H1 (cell line): ENCODE data around the gene C15orf61. TPM values are rescaled to one million over a fixed set of nuclear protein-coding genes. Genes with fewer than 3 reads are reported as not detected.

Experiments used
- CTCF ChIA-PET: fragments of 300-600 bp; sonication (Branson Sonifier 250); formaldehyde crosslinking; loops from one replicate; lab custom pipeline; 2021; ENCODE audit not compliant: partially characterized antibody; lab: Charles Lee
- POLR2A ChIA-PET: fragments of 300-600 bp; sonication (Branson Sonifier 250); formaldehyde crosslinking; loops from one replicate; lab custom pipeline; 2021; ENCODE audit warnings: inconsistent platforms; ENCODE audit not compliant: partially characterized antibody; lab: Charles Lee
- DNase-seq, 2 experiments: peaks; one replicate each; pipeline versions ENCODE4 v3.0.0 to v3.0.0-alpha.2; 2010 to 2022; ENCODE audit warnings: low spot score in 2 of 2, low read depth in 1 of 2, mixed read lengths in 1 of 2
- FAIRE-seq: peaks from 2 replicates; lab custom pipeline; 2011; peaks lifted over from hg19 to GRCh38; lab: Jason Lieb, UNC
- H2AFZ ChIP-seq: 2 replicates; pipeline ENCODE4 v1.8.1; 2012; ENCODE audit warnings: low read length, inconsistent platforms
- H2AK5ac ChIP-seq: 2 replicates; pipeline ENCODE4 v1.6.1; 2013; ENCODE audit warnings: low read depth, low read length
- H2BK120ac ChIP-seq: replicated peaks from 2 replicates; pipeline ENCODE3; 2013; ENCODE audit warnings: low read depth, low read length, inconsistent platforms
- H2BK12ac ChIP-seq: 2 replicates; pipeline ENCODE4 v1.6.1; 2013; ENCODE audit warnings: low read depth, low read length
- H2BK15ac ChIP-seq: 2 replicates; pipeline ENCODE4 v1.6.1; 2013; ENCODE audit warnings: low read length
- H2BK20ac ChIP-seq: 2 replicates; pipeline ENCODE4 v1.6.1; 2013; ENCODE audit warnings: low read length
- H2BK5ac ChIP-seq: 2 replicates; pipeline ENCODE4 v1.6.1; 2013; ENCODE audit warnings: low read depth, low read length
- H3K14ac ChIP-seq: 2 replicates; pipeline ENCODE4 v1.6.1; 2013; ENCODE audit warnings: inconsistent platforms; ENCODE audit not compliant: insufficient read length
- H3K18ac ChIP-seq: 2 replicates; pipeline ENCODE4 v1.6.1; 2013; ENCODE audit warnings: low read length; ENCODE audit errors: extremely low read depth
- H3K23ac ChIP-seq: 2 replicates; pipeline ENCODE4 v1.6.1; 2013; ENCODE audit warnings: inconsistent platforms; ENCODE audit not compliant: insufficient read length
- H3K23me2 ChIP-seq: 2 replicates; pipeline ENCODE4 v1.6.1; 2013; ENCODE audit warnings: low read depth, low read length
- H3K27ac ChIP-seq: 2 replicates; pipeline ENCODE4 v1.6.1; 2011; ENCODE audit warnings: low read depth, low read length, inconsistent platforms
- H3K27me3 ChIP-seq, 4 experiments: replicated peaks in 1 of 4; 1 replicate in 1 of 4; 2 replicates in 3 of 4; pipeline versions ENCODE4 v1.6.1 to v1.8.1; 2011 to 2013; ENCODE audit warnings: low read length in 3 of 4, mild to moderate bottlenecking in 3 of 4, inconsistent platforms in 2 of 4, mixed read lengths in 2 of 4, moderate library complexity in 1 of 4; ENCODE audit not compliant: control insufficient read depth in 3 of 4, insufficient read depth in 3 of 4; ENCODE audit errors: extremely low read depth in 1 of 4
- H3K36me3 ChIP-seq, 4 experiments: 2 replicates each; pipeline versions ENCODE4 v1.6.1 to v1.8.1; 2011 to 2013; ENCODE audit warnings: mild to moderate bottlenecking in 4 of 4, low read length in 3 of 4, moderate library complexity in 2 of 4, control low read depth in 1 of 4, inconsistent platforms in 1 of 4; ENCODE audit not compliant: insufficient read depth in 4 of 4, control insufficient read depth in 2 of 4
- H3K4ac ChIP-seq: replicated peaks from 2 replicates; pipeline ENCODE3; 2013; ENCODE audit warnings: low read length, low read depth, mixed read lengths, inconsistent platforms; ENCODE audit not compliant: insufficient read length
- H3K4me1 ChIP-seq, 4 experiments: replicated peaks in 1 of 4; 1 replicate in 1 of 4; 2 replicates in 3 of 4; pipeline versions ENCODE4 v1.6.1 to v1.8.1; 2011 to 2013; ENCODE audit warnings: low read length in 3 of 4, inconsistent platforms in 2 of 4, mixed read lengths in 1 of 4; ENCODE audit not compliant: insufficient read depth in 4 of 4, control insufficient read depth in 3 of 4
- H3K4me2 ChIP-seq, 2 experiments: 2 replicates each; pipeline versions ENCODE4 v1.6.1 to v1.8.1; 2011 to 2013; ENCODE audit warnings: low read depth in 2 of 2, low read length in 2 of 2, control low read depth in 1 of 2, inconsistent platforms in 1 of 2, mild to moderate bottlenecking in 1 of 2; ENCODE audit not compliant: insufficient read depth in 1 of 2
- H3K4me3 ChIP-seq, 4 experiments: fragments of 200-600, 300-600 bp in 1 of 4; sonication (generic), shearing (Covaris generic), sonication (Bioruptor Twin) in 1 of 4; 2 replicates each; pipeline versions ENCODE4 v1.5.1 to v1.8.1; 2011 to 2016; ENCODE audit warnings: low read length in 4 of 4, low read depth in 3 of 4, control low read depth in 2 of 4, inconsistent platforms in 2 of 4, mild to moderate bottlenecking in 2 of 4, mixed read lengths in 1 of 4, moderate library complexity in 1 of 4; ENCODE audit not compliant: insufficient read depth in 2 of 4; ENCODE audit errors: extremely low read depth in 1 of 4
- H3K56ac ChIP-seq: replicated peaks from 2 replicates; pipeline ENCODE3; 2013; ENCODE audit warnings: low read depth, mild to moderate bottlenecking, mixed read lengths, low read length, inconsistent platforms; ENCODE audit not compliant: insufficient read length
- H3K79me1 ChIP-seq: 2 replicates; pipeline ENCODE4 v1.6.1; 2013; ENCODE audit warnings: low read depth, low read length, control low read depth
- H3K79me2 ChIP-seq, 2 experiments: 2 replicates each; pipeline versions ENCODE4 v1.6.1 to v1.8.1; 2012 to 2013; ENCODE audit warnings: low read length in 2 of 2, mild to moderate bottlenecking in 2 of 2, inconsistent platforms in 1 of 2; ENCODE audit not compliant: insufficient read depth in 2 of 2, control insufficient read depth in 1 of 2
- H3K9ac ChIP-seq, 4 experiments: replicated peaks in 1 of 4; 1 replicate in 1 of 4; 2 replicates in 3 of 4; pipeline versions ENCODE4 v1.6.1 to v1.8.1; 2011 to 2013; ENCODE audit warnings: low read depth in 3 of 4, low read length in 3 of 4, control low read depth in 2 of 4, mild to moderate bottlenecking in 2 of 4, moderate library complexity in 2 of 4, inconsistent platforms in 1 of 4; ENCODE audit errors: extremely low read depth in 1 of 4
- H3K9me3 ChIP-seq, 2 experiments: 2 replicates each; pipeline versions ENCODE4 v1.6.1 to v1.8.1; 2012 to 2013; ENCODE audit warnings: mild to moderate bottlenecking in 2 of 2, moderate library complexity in 2 of 2, control low read depth in 1 of 2, inconsistent platforms in 1 of 2, low read depth in 1 of 2, low read length in 1 of 2, mixed read lengths in 1 of 2; ENCODE audit not compliant: insufficient read depth in 2 of 2
- H4K20me1 ChIP-seq, 2 experiments: replicated peaks in 1 of 2; 2 replicates each; pipeline versions ENCODE3 to v1.8.1; 2011 to 2013; ENCODE audit warnings: inconsistent platforms in 2 of 2, low read length in 2 of 2, mild to moderate bottlenecking in 1 of 2; ENCODE audit not compliant: insufficient read depth in 2 of 2, control insufficient read depth in 1 of 2
- H4K5ac ChIP-seq: 2 replicates; pipeline ENCODE4 v1.6.1; 2013; ENCODE audit warnings: low read length, low read depth, mixed read lengths, inconsistent platforms; ENCODE audit not compliant: insufficient read length
- H4K8ac ChIP-seq: 2 replicates; pipeline ENCODE4 v1.8.0; 2013; ENCODE audit warnings: mild to moderate bottlenecking, moderate library complexity, low read length, inconsistent platforms; ENCODE audit not compliant: insufficient read depth; ENCODE audit errors: extremely low read depth
- H4K91ac ChIP-seq: replicated peaks from 2 replicates; pipeline ENCODE3; 2013; ENCODE audit warnings: low read length, mixed read lengths, inconsistent platforms; ENCODE audit not compliant: insufficient read length
- EP300 ChIP-seq, 2 experiments: IDR thresholded peaks; 1 replicate in 1 of 2; 2 replicates in 1 of 2; pipeline ENCODE4 v1.6.1; 2011 to 2012; ENCODE audit warnings: low read depth in 2 of 2, low read length in 2 of 2, mild to moderate bottlenecking in 2 of 2, borderline replicate concordance in 1 of 2, inconsistent platforms in 1 of 2, moderate library complexity in 1 of 2
- EZH2 ChIP-seq: fragments of 200-600 bp; sonication (generic); IDR thresholded peaks from 2 replicates; pipeline ENCODE4 v1.7.1; 2012; ENCODE audit warnings: low read depth, mild to moderate bottlenecking, moderate library complexity, low read length, inconsistent platforms; ENCODE audit not compliant: severe bottlenecking
- GABPA ChIP-seq: IDR thresholded peaks from 2 replicates; pipeline ENCODE4 v1.6.1; 2011; ENCODE audit warnings: mild to moderate bottlenecking, low read length, moderate library complexity, borderline replicate concordance; ENCODE audit not compliant: insufficient read depth
- HDAC2 ChIP-seq, 2 experiments: fragments of 300-600 bp in 1 of 2; sonication (generic) in 1 of 2; IDR thresholded peaks; 2 replicates each; pipeline ENCODE4 v1.6.1; 2011 to 2012; ENCODE audit warnings: low read depth in 2 of 2, low read length in 2 of 2, mild to moderate bottlenecking in 2 of 2, moderate library complexity in 2 of 2, borderline replicate concordance in 1 of 2, inconsistent platforms in 1 of 2
- JUN ChIP-seq: IDR thresholded peaks from 2 replicates; pipeline ENCODE4 v1.6.1; 2011; ENCODE audit warnings: low read depth, mild to moderate bottlenecking, improper control_type of control experiment, low read length
- NANOG ChIP-seq: IDR thresholded peaks from 2 replicates; pipeline ENCODE4 v1.6.1; 2011; ENCODE audit warnings: low read length, low read depth, mild to moderate bottlenecking, inconsistent platforms; ENCODE audit not compliant: insufficient read depth, poor library complexity, severe bottlenecking
- NRF1 ChIP-seq: IDR thresholded peaks from 2 replicates; pipeline ENCODE4 v1.6.1; 2011; ENCODE audit warnings: mild to moderate bottlenecking, low read depth, low read length, improper control_type of control experiment
- RAD21 ChIP-seq, 2 experiments: IDR thresholded peaks in 1 of 2; conservative IDR thresholded peaks in 1 of 2; 2 replicates each; pipeline ENCODE4 v1.6.1; 2011; ENCODE audit warnings: low read depth in 2 of 2, low read length in 2 of 2, improper control_type of control experiment in 1 of 2, inconsistent platforms in 1 of 2, mild to moderate bottlenecking in 1 of 2, moderate library complexity in 1 of 2
- RXRA ChIP-seq: IDR thresholded peaks from 2 replicates; pipeline ENCODE4 v1.6.1; 2011; ENCODE audit warnings: low read depth, mild to moderate bottlenecking, low read length, moderate library complexity; ENCODE audit not compliant: insufficient read depth
- SP1 ChIP-seq: IDR thresholded peaks from 2 replicates; pipeline ENCODE4 v1.6.1; 2011; ENCODE audit warnings: low read depth, low read length
- SRF ChIP-seq: IDR thresholded peaks from 2 replicates; pipeline ENCODE4 v1.6.1; 2011; ENCODE audit warnings: mild to moderate bottlenecking, low read depth, low read length, moderate library complexity
- WGBS, 2 experiments: shearing (Covaris generic) in 1 of 2; methylation state at CpG; one replicate each; pipeline versions ENCODE4 v1.1.6 to v1.1.7; 2013 to 2015; ENCODE audit warnings: low lambda C conversion rate in 2 of 2, mixed read lengths in 2 of 2, inconsistent platforms in 1 of 2, low coverage in 1 of 2, missing lambda C conversion rate in 1 of 2; ENCODE audit not compliant: insufficient replicate concordance in 2 of 2, insufficient coverage in 1 of 2, insufficient read length in 1 of 2; ENCODE audit errors: extremely low coverage in 1 of 2, missing lambda C conversion rate in 1 of 2; 5-methylcytosine and 5-hydroxymethylcytosine counted together
- polyA plus RNA-seq, 7 experiments: library from polyadenylated mRNA; depleted of rRNA in 3 of 7; stranded (reverse) in 5 of 7; unstranded in 2 of 7; fragments of >200 nt in 5 of 7; fragments of 200-250 nt in 2 of 7; gene quantifications; 1 replicate in 5 of 7; 2 replicates in 1 of 7; 4 replicates in 1 of 7; pipeline versions ENCODE4 v1.2.1 to v1.2.3, GENCODE V29; 2011 to 2013; ENCODE audit warnings: missing spikeins in 2 of 7, mixed read lengths in 2 of 7
- total RNA-seq: library from RNA; stranded (reverse); fragmentation: NEBNext Ultra II Directional; extraction: Animal tissue kit (Norgen Biotek cat#: 25700); gene quantifications from 2 replicates; pipeline ENCODE4 v1.2.1, GENCODE V29; 2021

Gene C15orf61
- total and polyA plus RNA-seq, 2 of the 8 experiments (the other 6 are each of a cell fraction or from before 2014, with no cell fraction given): 1.7 to 2.0 TPM

GRCh38 chr15:67551207-67551743, 30.3 kb downstream of the C15orf61 start:
- POLR2A ChIA-PET: interaction anchor here (0.7 kb wide), 1 partner anchor 139 kb away, joined by 3 read pairs; no protein-coding TSS in a partner anchor
- TF ChIP-seq EP300 (IDR thresholded peaks at IDR 0.05; ENCODE audit: borderline replicate concordance in 1 of 2, low read depth in 2 of 2, low read length in 2 of 2) (no peak), NRF1 (no peak), SRF (no peak), NANOG (no peak), RAD21 (IDR thresholded peaks at IDR 0.05 in 1 of 2, conservative IDR thresholded peaks at IDR 0.05 in 1 of 2; ENCODE audit: low read depth in 2 of 2, low read length in 2 of 2) (no peak), RXRA (no peak), SP1 (no peak), GABPA (no peak), EZH2 (no peak), JUN (no peak), HDAC2 (IDR thresholded peaks at IDR 0.05; ENCODE audit: borderline replicate concordance in 1 of 2, low read depth in 2 of 2, low read length in 2 of 2) (no peak)

More at GRCh38 chr15:67551207-67551743, 30.3 kb downstream of the C15orf61 start:
- no peaks in the 10 kb centered on the region for H3K9me3 ChIP-seq
- H2BK20ac ChIP-seq: no peak overlapping the region
- H3K79me2 ChIP-seq: no peaks in the 10 kb centered on the region
- no peak overlapping the region for H3K14ac ChIP-seq
- H4K91ac ChIP-seq: no peak overlapping the region
- no peak overlapping the region for H3K4me2 ChIP-seq
- H3K27me3 ChIP-seq: no peaks in the 10 kb centered on the region
- no peaks in the 10 kb centered on the region for H4K20me1 ChIP-seq
- no peak overlapping the region for H3K4ac ChIP-seq
- H3K36me3 ChIP-seq: peaks cover 0 to 6% (median 1%) of the 10 kb centered on the region in 4 experiments; a peak in 3 of 8 replicates
- DNase-seq: no peak
- H4K5ac ChIP-seq: no peak overlapping the region
- no peak overlapping the region for H2AK5ac ChIP-seq
- H2BK15ac ChIP-seq: no peak overlapping the region
- H2AFZ ChIP-seq: no peak overlapping the region
- 0 out of 2 replicates have a peak, but pooled peaks cover 2% of the 10 kb centered on the region for H3K79me1 ChIP-seq
- H4K8ac ChIP-seq: no peak overlapping the region
- peaks cover 0 to 18% (median 6%) of the 10 kb centered on the region in 4 experiments; a peak in 6 of 7 replicates for H3K4me1 ChIP-seq
- H3K9ac ChIP-seq: no peak overlapping the region
- CTCF ChIA-PET: interaction anchor here (1.4 kb wide), 1 partner anchor 13 kb away, joined by 4 read pairs; no protein-coding TSS in a partner anchor
- H2BK5ac ChIP-seq: no peak overlapping the region
- no peak overlapping the region for H3K18ac ChIP-seq
- H3K23ac ChIP-seq: no peak overlapping the region
- no peaks in the 10 kb centered on the region for H3K23me2 ChIP-seq
- no peak overlapping the region for H3K56ac ChIP-seq
- H2BK120ac ChIP-seq: no peak overlapping the region
- no peak overlapping the region for H2BK12ac ChIP-seq
- H3K27ac ChIP-seq: no peak overlapping the region
- WGBS, 2 experiments: 94% methylated on average over 1 of the region's 1 CpG; no CpG with 5 or more reads in 1 of the 2 experiments
- no peak for FAIRE-seq
- no peak overlapping the region for H3K4me3 ChIP-seq
